ENCODE measurements around the gene GPNMB.

The GPNMB gene

DNA sequence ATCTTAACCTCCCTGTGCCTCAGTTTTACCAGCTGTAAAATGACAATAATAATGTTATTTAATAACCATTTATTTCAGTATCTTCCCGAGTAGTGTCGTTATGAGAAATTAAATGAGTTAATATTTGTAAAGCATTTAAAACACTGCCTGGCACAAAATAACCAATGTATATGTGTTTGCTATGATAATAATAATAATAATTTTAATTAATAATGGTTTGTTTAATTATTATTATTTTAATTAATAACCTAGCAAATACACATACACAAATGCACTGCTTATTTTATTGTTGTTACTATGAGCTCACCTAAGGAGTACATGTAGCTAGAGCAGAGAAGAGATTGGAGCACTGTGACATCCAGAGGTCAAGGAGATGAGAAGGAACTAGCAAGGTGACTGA lies 18.2 kb upstream of the GPNMB start:
- DNase-seq (ENCODE audit: low read depth in 1 of 2, low spot score in 1 of 2), result no peak

GRCh38 chr7:23230641-23231101 lies 15.9 kb upstream of the GPNMB start:
- DNase-seq (ENCODE audit: low read depth in 1 of 2, low spot score in 1 of 2), result no peak

DNA sequence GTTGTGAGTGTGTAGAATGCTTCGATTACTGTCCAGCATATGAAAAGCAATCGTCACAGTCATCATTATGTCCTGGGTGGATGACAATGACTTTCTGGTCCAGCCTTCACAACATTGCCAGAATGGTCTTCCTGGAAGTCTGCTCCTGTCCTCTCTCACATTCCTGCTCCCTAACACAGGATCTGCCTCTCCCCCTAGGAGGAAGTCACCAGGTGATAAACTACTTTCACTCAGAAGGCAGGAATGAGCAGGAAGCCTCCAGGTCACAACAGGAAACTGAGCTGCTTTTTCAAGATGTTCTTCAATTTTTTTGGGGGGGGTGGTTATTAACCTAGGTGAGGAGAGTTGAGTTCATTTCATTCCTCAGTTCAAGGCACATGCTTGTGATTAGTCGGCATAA lies 13.6 kb upstream of the GPNMB start:
- no peak for DNase-seq (ENCODE audit: low read depth in 1 of 2, low spot score in 1 of 2)

- DNase-seq (ENCODE audit: low read depth in 1 of 2, low spot score in 1 of 2), result no peak
Measured at GRCh38 chr7:23234569-23235296, 11.8 kb upstream of the GPNMB start.

DNA sequence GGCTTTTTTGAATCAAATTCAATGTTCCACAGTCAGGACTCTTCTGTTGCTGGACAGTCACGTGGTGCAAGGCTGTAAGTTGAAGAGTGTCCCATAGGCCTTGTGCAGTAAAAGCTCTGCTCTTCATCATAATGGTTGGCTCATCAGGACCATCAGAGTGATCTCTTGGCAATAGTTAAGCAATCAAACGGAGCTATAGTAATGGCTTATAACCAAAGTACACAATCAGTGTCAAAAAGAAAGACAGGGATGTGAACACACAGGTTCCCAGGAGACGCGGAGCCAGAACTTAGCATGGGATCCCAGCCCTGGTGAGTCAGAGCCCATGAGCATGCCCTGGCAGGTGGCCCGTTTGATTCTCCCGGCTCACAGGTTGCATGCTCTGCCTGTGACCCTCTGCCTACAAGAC lies 10.8 kb upstream of the GPNMB start:
- no peak for DNase-seq (ENCODE audit: low read depth in 1 of 2, low spot score in 1 of 2)

- DNase-seq (ENCODE audit: low read depth in 1 of 2, low spot score in 1 of 2), result no peak
Measured at GRCh38 chr7:23237000-23237399, 9.6 kb upstream of the GPNMB start.

GRCh38 chr7:23238983-23239652 lies 7.5 kb upstream of the GPNMB start:
- no peak for DNase-seq (ENCODE audit: low read depth in 1 of 2, low spot score in 1 of 2)

DNA sequence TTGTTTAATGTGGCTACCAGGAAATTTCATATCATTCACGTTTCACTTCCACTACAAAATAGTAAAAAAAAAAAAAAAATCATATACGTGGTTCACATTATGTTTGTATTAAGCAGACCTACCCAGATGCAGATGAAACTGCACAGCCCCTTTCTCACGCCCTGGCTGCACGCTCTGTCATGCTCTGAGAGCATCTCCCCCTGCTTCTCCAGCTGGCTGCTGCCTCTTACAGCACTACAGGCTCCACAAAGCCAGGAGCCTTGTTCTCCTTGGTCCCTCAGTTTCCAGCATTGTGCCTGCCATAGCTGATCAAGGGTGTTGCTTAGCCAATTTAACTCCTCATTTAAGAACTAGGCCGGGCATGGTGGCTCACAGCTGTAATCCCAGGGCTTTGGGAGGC lies 6.9 kb upstream of the GPNMB start:
- DNase-seq (ENCODE audit: low read depth in 1 of 2, low spot score in 1 of 2), result no peak

GRCh38 chr7:23242321-23242720 lies 4.3 kb upstream of the GPNMB start:
- no peak for DNase-seq (ENCODE audit: low read depth in 1 of 2, low spot score in 1 of 2)

- DNase-seq (ENCODE audit: low read depth in 1 of 2, low spot score in 1 of 2), result no peak
Measured at GRCh38 chr7:23242935-23243334, 3.6 kb upstream of the GPNMB start.

GRCh38 chr7:23247046-23247602 lies 549 bp downstream of the GPNMB start:
- DNase-seq (ENCODE audit: low read depth in 1 of 2, low spot score in 1 of 2), result no peak

DNA sequence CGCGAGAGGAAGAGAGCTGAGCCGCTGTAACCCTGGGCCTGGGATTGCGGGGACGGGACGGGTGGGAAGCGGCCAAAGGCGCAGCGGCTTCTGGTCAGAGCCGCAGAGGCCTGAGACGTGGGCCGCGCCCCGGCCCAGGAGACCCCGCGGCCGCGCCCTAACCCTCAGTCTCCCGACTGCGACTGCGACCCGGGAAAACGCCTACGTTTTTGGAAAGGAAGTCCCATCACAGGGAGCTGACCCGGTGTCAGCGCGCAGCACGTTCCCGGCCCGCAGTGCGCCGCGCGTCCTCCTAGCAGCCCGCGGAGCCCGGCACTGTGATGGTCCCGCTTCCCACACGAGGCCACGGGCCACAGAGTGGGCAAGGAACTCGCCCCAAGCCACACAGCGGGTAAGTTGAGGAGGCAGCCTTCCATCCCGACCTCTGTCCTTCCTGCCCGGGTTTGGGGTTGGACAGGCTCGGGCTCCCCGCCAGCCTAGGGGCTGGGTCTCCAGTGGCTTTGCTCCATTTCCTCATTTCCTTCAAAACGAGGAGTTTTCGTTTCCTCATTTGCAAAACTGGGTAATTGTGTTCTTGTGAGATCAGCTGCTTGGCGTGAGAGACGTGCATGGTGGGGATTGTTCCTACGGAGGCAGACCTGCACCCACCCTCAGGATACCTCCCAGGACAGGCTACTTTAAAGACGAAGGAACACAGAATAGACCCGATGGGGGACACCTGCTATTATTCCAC lies 1.2 kb downstream of the GPNMB start:
- DNase-seq (ENCODE audit: low read depth in 1 of 2, low spot score in 1 of 2), result no peak

- DNase-seq (ENCODE audit: low read depth in 1 of 2, low spot score in 1 of 2), result no peak
Measured at GRCh38 chr7:23249486-23249885, 2.9 kb downstream of the GPNMB start.

DNA sequence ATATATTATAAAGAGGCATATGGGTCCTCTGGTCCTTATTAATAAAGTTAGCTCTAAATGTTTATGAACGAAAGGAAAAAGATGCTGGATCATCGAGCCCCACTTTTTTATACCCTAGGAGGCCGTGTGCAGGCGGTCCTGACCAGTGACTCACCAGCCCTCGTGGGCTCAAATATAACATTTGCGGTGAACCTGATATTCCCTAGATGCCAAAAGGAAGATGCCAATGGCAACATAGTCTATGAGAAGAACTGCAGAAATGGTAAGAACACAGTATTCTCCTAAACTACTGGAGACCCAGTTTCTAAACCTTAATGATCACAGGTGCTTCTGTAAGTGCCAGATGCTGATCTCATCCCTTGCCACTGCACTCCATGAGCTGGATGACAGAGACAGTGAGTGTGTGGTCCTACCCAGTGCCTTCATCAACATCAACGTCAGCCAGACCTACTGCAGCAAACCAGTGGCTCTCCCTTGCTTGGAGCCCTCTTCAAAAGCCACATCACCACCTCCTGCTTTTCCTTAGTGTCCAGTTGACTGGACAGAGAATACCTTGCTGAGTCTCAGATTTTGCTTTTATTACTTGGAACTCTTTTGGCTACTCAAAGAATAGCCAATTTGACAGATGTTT lies 7.6 kb downstream of the GPNMB start:
- DNase-seq (ENCODE audit: low read depth in 1 of 2, low spot score in 1 of 2), result no peak

GRCh38 chr7:23256731-23257130 lies 10.2 kb downstream of the GPNMB start:
- no peak for DNase-seq (ENCODE audit: low read depth in 1 of 2, low spot score in 1 of 2)

- no peak for DNase-seq (ENCODE audit: low read depth in 1 of 2, low spot score in 1 of 2)
Measured at GRCh38 chr7:23260371-23260770, 13.8 kb downstream of the GPNMB start.

DNA sequence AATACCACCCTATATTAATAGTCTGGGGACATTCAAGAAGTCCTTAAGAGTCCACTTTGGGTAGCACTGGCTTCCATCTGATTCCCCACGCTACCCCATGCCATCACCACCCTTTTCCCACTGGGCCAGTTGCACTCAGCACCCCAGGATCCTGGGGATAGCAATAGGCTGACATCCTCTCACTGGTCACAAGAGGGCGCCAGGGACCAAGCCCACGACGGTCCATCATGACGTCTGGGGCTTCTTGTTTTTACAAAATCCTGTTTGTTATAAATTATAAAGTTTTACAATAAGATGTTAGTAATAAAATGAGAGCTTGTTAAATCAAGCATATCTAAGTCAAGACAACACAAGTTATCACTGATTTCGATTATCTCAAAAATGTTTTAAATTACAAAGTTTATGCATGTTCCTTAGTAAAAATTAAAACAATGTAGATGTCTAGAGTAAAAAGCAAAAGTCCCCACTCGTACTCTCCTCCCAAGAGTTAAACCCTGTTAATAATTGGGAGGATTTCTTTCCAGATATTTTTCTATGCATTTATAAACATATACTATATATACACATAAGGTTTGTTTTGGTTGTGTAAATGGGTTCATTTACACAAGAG lies 15.4 kb downstream of the GPNMB start:
- peak in 1 of 2 donors; percentile 39 for DNase-seq (ENCODE audit: low read depth in 1 of 2, low spot score in 1 of 2)

GRCh38 chr7:23264916-23265458 lies 18.4 kb downstream of the GPNMB start:
- no peak for DNase-seq (ENCODE audit: low read depth in 1 of 2, low spot score in 1 of 2)

- DNase-seq (ENCODE audit: low read depth in 1 of 2, low spot score in 1 of 2), result no peak
Measured at GRCh38 chr7:23266918-23267317, 20.3 kb downstream of the GPNMB start.

GRCh38 chr7:23267357-23267756 lies 20.8 kb downstream of the GPNMB start:
- DNase-seq (ENCODE audit: low read depth in 1 of 2, low spot score in 1 of 2), result no peak

GRCh38 chr7:23268167-23268566 lies 21.6 kb downstream of the GPNMB start:
- DNase-seq (ENCODE audit: low read depth in 1 of 2, low spot score in 1 of 2), result no peak

Measured in activated CD4-positive, alpha-beta T cell treated with anti-CD3 and anti-CD28 coated beads, Interleukin-2, amount 50 U/mL, for 24 hours (primary cell).